Skin epidermis (tissue), 12 donors: ENCODE results near the gene NFIC.
"Not testable (repeated sequence)": the region's sequence is repeated elsewhere in the genome, so short reads cannot be mapped to it uniquely, and the experiment has no call there.

Experiments used
- H3K27ac ChIP-seq, 21 experiments: fragments of 200-600 bp; sonication (generic) in 11 of 21; one replicate each; pipeline ENCODE4 v1.5.0; 2020; ENCODE audit warnings: mild to moderate bottlenecking in 3 of 21, inconsistent platforms in 2 of 21, moderate library complexity in 2 of 21
- H3K4me3 ChIP-seq, 7 experiments: fragments of 200-600 bp; sonication (generic) in 2 of 7; one replicate each; pipeline ENCODE4 v1.5.0; 2020; ENCODE audit warnings: inconsistent platforms in 2 of 7, mild to moderate bottlenecking in 2 of 7, moderate library complexity in 1 of 7

The NFIC gene

DNA sequence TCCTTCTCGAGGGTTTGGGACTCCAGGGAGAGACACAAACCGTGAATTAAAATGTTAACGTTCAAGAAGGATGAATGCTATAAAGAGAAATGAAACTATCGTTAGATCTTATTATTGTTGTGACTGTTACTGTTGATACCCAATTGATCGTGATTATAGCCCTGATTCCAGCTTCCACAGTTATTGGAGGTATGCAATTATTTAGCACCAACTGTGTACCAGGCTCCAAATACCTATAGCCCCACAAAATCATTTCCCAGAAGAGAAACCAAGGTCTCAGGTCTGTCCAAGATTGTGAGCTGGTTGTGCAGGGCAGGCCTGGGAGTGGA, 30.1 kb upstream of the NFIC start:
- peak overlapping the region in 18 of 21 experiments; percentile 45 to 93 (median 83) for H3K27ac ChIP-seq
- H3K4me3 ChIP-seq, result no peak overlapping the region

DNA sequence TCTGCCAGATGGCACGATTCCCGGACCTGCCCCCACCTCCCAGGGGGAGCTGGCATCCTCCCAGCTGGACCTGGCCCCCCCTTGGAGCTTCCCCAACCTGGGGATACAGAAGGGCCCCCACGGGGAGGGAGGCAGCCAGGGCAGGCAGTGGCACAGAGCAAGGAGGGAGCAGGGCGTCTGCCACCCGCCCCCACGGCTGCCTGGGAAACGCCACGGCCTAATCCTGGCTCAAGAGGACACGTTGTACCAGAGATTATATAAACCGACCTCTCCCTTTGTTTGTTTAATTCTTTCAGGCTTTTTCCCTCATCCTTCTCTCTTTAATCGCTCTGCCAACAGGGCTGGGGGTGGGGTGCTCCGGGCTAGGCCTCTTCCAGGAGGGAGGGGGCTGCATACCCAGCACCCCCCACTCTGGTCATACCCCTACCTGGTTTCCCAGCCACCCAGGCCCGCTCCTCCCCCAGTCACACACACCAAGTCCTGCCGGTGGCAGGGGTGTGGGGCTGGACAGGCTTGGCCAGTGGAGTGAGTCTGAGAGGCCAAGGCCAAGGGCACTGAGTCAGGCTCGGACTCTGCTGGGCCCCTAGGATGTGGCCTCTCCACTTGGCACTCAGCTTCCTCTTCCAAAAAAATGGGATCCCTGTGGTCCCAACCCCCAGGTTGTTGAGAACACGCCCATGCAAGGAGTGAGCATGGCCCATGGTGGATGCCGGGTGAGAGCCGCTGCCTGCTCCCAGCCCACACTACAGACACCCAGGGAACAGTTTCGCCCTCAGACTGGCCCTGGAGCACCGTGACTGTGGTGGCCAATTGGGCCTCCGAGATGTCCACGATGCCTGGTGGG, 29.5 kb upstream of the NFIC start:
- H3K4me3 ChIP-seq, result no peak overlapping the region
- H3K27ac ChIP-seq, result peak overlapping the region in 19 of 21 experiments; percentile 45 to 93 (median 82)

DNA sequence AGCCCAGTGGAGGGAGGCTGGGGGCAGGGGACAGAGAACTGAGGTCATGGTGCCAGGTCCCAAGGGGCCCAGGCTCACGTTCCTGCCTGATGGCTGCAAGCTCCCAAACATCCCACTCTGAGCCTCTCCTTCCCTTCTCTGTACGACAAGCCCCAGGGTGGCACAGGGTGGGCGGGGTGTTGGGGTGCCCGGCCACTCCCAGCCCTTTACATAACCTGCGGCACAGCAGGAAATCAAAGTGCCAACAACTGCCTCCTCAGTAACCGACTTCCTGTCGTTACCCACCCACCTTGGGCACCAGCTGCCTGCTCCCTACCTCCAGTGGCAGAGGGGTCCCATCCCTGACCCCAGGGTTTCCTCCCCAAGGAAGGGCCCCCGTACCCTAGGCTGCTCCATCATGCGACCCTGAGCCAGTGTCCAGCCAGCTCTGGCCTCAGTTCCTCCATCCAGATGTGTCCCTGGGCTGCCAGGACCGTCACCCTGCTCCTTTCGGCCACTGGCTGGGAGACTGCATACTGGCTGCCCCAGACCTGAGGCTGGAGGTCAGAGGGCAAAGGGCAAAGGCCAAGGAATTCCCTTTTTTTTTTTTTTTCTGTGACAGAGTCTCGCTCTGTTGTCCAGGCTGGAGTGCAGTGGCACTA, 27.7 kb upstream of the NFIC start:
- no peak overlapping the region for H3K4me3 ChIP-seq

DNA sequence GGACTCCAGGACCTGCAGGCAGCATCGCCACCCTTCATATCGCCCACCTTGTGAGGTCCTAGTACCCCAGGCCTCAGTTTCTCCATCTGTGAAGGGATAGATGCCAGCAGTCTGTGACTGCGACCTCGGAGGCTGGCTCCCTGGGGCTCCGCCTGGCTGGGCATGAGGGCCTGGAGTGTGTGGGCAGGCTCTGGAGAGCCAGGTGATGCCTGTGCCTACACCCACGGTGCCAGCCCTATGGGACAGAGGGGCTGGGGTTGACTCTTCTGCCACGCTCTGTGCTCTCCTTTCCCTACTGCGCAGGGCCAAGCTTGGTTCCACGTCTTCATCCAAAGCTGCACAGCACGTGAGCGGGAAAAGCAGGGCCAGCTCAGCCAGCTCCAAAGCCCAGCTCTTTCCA, 26.0 kb upstream of the NFIC start:
- H3K27ac ChIP-seq, result peak overlapping the region in 3 of 21 experiments; percentile 31 to 44 (median 32)

More for the DNA sequence above, 27.7 kb upstream of the NFIC start:
- H3K27ac ChIP-seq, result peak overlapping the region in 17 of 21 experiments; percentile 14 to 93 (median 74)

DNA sequence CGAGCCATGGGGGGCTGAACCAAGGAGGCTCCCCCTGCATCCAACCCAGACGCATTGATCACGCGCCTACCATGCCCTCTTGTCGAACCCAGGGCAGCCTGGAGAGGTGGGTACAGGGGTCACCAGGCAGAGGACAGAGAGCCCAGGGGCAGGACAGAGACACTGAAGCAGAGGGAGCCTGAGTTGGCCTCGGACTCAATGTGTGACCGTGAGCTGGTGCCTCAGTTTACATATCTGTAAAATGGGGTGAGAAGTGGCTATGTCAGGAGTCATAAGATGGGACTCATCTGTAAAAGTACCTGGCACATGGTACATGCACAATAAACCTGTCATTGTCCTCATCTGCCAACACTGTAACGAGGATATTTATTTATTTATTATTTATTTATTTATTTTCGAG, 24.1 kb upstream of the NFIC start:
- no peak overlapping the region for H3K4me3 ChIP-seq
- peak overlapping the region in 2 of 21 experiments; percentile 21 to 72 for H3K27ac ChIP-seq

More for the DNA sequence above, 26.0 kb upstream of the NFIC start:
- no peak overlapping the region for H3K4me3 ChIP-seq

DNA sequence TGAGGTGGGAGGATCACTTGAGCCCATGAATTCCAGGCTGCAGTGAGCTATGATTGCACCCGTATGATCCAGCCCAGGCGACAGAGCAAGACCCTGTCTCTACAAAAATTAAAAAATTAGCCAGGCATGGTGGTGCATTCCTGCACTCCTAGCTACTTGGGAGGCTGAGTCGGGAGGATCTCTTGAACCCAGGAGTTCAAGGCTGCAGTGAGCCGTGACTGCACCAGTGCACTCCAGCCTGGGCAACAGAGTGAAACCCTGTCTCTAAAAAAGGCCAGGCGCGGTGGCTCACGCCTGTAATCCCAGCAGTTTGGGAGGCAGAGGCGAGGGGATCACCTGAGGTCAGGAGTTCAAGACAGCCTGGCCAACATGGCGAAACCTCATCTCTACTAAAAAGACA, 23.4 kb upstream of the NFIC start:
- peak overlapping the region in 17 of 21 experiments; percentile 6 to 79 (median 63) for H3K27ac ChIP-seq
- not testable (repeated sequence) for H3K4me3 ChIP-seq

DNA sequence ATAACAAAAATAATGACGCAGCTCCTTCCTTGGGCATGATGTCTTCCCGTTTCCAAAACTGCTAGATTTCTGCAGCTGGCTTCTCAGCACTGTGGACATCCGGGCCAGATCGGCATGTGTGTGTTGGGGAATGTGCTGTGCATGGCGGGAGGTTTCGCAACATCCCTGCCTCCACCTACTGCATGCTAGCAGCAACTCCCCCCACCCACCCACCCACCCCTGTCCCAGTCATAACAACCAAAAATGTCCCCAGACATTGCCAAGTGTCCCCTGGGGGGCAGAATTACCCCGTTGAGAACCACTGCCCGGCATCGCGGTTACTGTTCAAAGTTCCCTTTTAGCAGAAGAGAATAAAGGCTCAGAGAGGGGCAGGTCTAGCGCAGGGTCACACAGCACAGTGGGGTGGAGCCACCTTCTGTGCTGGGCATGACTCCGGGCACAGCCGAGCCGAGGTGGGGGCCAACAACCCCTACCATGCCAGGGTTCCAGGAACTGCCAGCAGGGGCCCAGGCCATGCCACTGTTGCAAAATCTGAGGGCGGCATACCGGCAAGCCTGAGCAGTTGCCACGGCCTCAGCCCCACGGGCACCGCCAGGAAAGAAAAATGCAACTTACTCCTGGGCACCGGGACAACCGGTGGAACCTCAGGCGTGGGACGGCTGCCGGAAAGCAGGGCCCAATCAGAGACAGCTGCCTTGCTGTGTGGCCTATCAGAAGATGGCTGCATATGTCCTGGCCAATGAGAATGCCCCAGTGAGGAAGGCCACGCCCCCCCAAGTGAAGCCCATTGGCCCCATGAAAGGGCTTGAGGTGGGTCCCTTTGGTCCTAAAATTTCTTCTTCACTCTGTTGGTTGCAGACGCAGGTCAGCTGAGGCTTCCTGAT, 22.5 kb upstream of the NFIC start:
- peak overlapping the region in 18 of 21 experiments; percentile 40 to 79 (median 66) for H3K27ac ChIP-seq
- H3K4me3 ChIP-seq, result peak overlapping the region; percentile 3 to 29 (median 10)

DNA sequence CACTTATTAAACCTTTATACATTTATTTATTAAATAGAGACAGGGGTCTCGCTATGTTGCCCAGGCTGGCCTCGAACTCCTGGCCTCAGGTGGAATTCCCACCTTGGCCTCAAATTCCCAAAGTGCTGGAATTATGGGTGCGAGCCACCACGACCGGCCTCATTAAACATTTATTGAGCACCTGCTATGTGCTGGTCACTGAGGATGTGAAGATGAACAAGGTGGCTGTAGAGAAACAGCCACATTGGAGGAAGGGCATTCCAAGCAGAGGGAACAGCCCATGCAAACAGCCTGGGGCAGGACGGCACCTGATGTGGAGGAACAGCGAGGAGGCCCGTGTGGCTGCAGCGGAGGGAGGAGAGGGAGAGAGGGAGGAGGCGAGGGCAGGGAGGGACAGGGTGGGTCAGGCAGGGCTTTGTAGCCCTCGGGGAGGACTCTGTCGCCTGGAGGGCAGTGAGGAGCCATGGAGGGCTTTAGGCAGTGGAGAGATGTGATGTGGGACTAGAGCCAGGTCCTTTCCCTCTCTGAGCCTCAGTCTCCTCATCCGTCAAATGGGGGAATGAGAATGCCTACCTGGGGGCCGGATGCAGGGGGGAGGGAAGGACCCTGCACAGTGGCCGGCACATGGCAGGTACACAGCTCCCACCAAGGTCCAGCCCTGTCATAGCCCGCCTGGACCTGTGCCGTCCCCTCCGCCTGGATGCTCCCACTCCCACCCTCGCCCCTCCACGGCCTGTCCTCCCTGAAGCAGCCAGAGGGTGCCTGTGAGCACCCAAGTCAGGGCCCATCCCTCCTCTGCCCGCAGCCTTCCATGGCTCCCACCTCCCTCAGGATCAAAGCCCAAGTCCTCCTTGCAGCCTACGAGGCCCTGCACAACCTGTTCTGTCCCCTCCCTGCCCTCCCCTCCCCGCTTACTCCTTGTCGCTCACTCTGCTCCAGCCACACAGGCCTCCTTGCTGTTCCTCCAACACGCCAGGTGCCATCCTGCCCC, 21.5 kb upstream of the NFIC start:
- Histone ChIP-seq H3K4me3 (no peak overlapping the region), H3K27ac (peak overlapping the region in 7 of 21 experiments; percentile 5 to 65 (median 43))

DNA sequence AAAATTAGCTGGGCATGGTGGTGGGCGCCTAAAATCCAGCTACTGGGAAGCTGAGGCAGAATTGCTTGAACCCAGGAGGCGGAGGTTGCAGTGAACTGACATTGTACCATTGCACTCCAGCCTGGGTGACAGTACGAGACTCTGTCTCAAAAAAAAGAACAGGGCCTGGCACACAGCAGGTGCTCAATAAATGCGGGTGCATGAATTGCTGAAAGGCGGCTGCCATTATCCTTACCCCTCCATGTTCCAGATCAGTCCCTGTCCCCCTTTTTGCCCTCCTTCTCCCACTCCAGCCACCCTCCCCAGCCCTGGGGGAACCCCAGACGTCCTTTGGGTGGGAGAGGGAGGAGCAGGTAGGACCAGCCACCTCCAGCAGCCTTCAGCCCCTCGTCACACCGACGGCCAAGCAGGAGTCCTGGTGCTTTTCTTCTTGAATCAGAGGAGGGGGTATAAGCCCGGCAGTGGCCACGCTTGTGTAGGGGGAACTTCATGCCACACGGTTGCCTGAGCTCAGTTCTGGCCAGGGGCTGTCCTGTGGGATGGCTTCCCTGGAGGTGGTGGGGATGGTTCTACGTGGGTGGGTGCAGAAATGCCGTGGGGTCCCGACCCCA, 20.4 kb upstream of the NFIC start:
- Histone ChIP-seq H3K4me3 (no peak overlapping the region), H3K27ac (peak overlapping the region in 16 of 21 experiments; percentile 2 to 90 (median 76))

DNA sequence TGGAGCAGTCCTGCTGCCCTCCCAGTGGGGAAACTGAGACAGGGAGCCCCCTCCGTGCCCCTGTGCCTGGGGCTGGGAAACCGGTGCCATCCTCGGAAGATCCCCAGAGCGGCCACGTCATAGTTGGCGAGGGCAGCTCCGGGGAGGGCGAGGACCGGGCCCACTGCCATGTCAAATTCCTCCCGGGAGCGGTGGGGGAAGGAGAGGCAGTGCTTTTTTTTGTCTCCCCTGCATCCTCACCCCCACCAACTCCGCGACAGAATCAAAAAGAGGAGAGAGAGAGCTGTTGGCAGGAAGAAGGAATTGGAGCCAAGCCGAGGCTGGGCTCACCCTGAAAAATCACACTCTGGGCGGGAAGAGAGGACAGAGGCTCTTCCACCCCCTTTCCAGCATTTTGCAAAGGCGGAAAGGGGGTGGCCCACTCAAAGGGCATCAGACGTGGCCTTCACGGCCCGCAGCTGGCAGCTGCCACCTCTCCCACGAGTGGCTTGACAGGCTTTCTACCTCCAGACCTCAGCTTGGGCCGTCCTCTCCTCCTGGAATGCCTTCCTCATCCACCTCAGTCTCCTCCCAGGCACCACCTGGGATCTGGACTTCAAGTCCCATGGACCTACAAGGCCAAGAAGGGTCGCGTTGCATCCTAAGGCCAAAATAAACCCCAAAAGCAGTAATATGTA, 19.6 kb upstream of the NFIC start:
- no peak overlapping the region for H3K4me3 ChIP-seq
- peak overlapping the region in 16 of 21 experiments; percentile 2 to 90 (median 76) for H3K27ac ChIP-seq

DNA sequence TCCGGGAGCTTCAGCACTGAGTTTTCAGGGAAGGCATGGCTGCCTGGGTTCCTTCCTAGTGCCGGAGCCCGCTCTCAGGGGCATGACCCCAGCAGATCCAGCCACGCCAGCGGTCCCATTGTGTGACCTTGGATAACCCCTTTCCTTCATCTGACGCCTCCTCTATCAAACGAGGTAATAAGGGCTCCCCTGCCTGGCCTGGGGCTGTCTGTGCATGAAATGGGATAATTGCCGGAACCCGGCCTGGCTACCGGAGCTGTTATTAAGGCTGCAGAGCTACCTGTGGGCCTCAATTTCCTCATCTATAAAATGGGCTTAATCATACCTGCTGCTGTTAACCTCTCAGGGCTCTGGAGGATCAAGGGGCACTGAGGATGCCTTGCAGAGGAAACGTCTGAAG, 18.3 kb upstream of the NFIC start:
- H3K27ac ChIP-seq, result no peak overlapping the region
- no peak overlapping the region for H3K4me3 ChIP-seq

DNA sequence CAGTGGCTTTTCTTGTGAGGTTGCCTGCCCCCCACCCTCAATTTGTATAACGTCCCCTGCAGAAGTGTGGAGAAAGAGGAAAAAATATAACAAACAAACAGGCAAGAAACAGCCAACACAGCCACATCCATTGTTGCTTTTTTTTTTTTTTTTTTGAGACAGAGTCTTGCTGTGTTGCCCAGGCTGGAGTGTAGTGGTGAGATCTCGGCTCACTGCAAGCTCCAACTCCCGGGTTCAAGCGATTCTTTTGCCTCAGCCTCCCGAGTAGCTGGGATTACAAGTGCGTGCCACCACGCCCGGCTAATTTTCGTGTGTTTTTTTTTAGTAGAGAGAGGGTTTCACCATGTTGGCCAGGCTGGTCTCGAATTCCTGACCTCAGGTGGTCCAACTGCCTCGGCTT, 17.9 kb upstream of the NFIC start:
- H3K4me3 ChIP-seq, H3K27ac ChIP-seq: not testable (repeated sequence)

DNA sequence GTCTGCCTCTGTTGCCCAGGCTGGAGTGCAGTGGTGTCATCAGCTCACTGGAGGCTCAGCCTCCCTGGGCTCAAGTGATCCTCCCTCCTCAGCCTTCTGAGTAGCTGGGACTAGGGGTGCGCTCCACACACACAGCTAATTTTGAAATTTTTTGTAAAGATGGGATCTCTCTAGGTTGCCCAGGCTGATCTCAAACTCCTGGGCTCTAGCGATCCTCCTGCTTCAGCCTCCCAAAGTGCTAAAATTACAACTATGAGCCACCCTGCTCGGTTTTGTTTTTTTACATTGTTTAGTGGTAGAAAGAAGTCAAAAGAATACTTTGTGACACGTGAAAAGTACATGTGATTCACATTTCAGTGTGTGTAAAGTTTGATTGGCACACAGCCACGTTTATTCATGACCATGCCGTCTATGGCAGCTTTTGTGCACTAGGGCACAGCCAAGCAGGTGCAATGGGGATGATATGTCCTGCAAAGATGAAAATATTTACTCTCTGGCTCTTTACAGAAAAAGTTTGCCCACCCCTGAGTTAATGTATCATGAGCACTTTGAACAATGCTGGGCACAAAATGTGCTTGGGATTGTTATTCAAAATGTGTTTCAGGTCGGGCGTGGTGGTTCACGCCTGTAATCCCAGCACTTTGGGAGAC, 16.2 kb upstream of the NFIC start:
- no peak overlapping the region for H3K4me3 ChIP-seq
- no peak overlapping the region for H3K27ac ChIP-seq

DNA sequence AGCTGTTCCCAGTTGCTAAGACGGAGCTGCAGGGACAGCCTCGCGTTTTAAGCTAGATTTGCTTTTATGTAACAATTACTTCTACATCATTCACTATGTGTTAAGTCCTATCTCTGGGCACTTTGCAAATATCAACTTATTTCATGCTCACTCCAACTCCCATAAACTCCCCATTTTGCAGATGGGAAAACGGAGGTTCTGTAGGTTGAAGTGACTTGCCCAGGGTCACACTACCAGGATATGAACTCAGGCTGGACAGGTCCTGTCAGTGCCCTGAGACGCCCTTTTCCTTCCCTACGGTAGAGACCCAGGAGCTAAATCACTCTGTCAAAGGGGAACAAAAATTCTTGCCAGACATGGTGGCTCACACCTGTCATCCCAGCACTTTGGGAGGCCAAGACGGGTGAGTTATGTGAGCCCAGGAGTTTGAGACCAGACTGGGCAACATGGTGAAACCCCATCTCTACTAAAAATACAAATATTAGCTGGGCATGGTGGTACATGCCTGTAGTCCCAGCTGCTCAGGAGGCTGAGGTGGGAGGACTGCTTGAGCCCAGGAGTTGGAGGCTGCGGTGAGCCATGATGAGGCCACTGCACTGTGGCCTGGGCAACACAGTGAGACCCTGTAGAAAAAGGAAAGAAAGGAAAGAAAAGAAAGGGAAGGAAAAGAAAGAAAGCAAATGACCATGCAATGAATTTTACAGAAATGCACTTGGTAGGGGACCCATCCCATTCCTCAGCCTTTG, 14.5 kb upstream of the NFIC start:
- H3K4me3 ChIP-seq, result no peak overlapping the region
- H3K27ac ChIP-seq, result no peak overlapping the region

DNA sequence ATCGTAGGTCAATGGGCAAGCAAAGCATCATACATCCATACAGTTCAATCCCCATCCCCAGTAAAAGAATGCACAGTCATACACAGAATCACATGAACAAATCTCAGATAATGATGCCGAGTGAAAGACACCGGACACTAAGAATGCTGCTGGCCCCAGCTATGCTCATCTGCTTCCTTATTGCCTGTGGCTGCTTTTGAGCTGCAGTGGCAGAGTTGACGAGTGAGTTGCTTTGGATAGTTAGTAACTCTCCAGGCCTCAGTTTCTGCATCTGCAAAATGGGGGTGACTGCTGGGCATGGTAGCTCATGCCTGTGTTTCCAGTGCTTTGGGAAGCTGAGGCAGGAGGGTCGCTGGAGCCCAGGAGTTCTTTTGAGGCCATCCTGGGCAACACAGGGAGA, 12.9 kb upstream of the NFIC start:
- Histone ChIP-seq H3K4me3 (no peak overlapping the region), H3K27ac (no peak overlapping the region)

DNA sequence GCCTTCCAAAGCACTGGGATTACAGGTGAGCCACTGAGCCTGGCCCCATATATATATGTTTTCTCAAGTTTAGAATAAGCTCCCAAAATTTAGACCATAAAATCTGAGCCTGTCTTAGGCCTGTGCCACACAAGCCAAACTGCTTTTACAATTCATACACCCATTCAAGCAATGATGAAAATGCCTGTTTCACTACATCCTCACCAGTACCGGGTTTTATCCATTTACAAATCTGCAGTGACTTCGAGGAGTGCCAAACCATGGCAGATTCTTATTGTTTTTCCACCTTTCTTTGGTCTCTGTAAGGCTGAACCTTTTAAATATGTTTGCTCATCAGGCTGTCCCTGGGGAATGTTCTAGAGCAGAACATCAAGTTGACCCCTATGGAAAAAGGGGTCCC, 9.6 kb upstream of the NFIC start:
- Histone ChIP-seq H3K27ac (peak overlapping the region in 1 of 21 experiments; percentile 12), H3K4me3 (no peak overlapping the region)
